ENCODE data around the gene BCAS3. TPM values are rescaled to one million over a fixed set of nuclear protein-coding genes. Genes with fewer than 3 reads are reported as not detected.
"Not testable (repeated sequence)": the region's sequence is repeated elsewhere in the genome, so short reads cannot be mapped to it uniquely, and the experiment has no call there.

Gene BCAS3
- total RNA-seq, 4 donors from 2014 or later, result 13.0 to 27.8 (median 20.7) TPM

DNA sequence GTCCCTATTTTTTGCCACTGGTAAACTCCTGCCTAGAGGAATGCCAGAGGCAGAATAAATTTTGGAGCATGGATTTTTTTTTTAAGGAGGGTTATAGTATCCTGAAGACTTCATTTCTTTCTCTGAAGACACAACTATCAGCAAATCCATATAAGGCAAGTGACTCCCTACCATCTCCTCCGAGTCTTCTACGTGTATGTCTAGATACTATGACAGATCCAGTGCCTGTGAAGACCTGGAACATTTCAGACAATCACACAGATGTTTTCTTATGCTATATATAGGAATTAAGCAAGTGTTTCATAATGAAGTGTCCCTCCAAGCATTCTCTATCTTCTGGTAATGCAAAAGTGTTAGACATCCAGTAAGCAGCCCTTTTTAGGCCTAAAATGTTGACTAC is 466.5 kb downstream of the BCAS3 start:
- Histone ChIP-seq H3K9me3 (no peaks in the 10 kb centered on the region), H3K4me1 (peaks cover 0 to 13% (median 5%) of the 10 kb centered on the region in 3 donors), H3K27me3 (no peaks in the 10 kb centered on the region), H3K4me3 (no peak overlapping the region), H3K36me3 (no peaks in the 10 kb centered on the region), H3K27ac (no peak overlapping the region)
- WGBS, 2 donors, result 66 to 86% methylated on average over 2 of the region's 2 CpGs
- no peak for DNase-seq
- TF ChIP-seq POLR2A (IDR thresholded peaks at IDR 0.05), result no peak
- TF ChIP-seq, protein P1, sequence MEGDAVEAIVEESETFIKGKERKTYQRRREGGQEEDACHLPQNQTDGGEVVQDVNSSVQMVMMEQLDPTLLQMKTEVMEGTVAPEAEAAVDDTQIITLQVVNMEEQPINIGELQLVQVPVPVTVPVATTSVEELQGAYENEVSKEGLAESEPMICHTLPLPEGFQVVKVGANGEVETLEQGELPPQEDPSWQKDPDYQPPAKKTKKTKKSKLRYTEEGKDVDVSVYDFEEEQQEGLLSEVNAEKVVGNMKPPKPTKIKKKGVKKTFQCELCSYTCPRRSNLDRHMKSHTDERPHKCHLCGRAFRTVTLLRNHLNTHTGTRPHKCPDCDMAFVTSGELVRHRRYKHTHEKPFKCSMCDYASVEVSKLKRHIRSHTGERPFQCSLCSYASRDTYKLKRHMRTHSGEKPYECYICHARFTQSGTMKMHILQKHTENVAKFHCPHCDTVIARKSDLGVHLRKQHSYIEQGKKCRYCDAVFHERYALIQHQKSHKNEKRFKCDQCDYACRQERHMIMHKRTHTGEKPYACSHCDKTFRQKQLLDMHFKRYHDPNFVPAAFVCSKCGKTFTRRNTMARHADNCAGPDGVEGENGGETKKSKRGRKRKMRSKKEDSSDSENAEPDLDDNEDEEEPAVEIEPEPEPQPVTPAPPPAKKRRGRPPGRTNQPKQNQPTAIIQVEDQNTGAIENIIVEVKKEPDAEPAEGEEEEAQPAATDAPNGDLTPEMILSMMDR (IDR thresholded peaks at IDR 0.05), result no peak
- intact Hi-C loops (cut with DNase I), result no loop called here

DNA sequence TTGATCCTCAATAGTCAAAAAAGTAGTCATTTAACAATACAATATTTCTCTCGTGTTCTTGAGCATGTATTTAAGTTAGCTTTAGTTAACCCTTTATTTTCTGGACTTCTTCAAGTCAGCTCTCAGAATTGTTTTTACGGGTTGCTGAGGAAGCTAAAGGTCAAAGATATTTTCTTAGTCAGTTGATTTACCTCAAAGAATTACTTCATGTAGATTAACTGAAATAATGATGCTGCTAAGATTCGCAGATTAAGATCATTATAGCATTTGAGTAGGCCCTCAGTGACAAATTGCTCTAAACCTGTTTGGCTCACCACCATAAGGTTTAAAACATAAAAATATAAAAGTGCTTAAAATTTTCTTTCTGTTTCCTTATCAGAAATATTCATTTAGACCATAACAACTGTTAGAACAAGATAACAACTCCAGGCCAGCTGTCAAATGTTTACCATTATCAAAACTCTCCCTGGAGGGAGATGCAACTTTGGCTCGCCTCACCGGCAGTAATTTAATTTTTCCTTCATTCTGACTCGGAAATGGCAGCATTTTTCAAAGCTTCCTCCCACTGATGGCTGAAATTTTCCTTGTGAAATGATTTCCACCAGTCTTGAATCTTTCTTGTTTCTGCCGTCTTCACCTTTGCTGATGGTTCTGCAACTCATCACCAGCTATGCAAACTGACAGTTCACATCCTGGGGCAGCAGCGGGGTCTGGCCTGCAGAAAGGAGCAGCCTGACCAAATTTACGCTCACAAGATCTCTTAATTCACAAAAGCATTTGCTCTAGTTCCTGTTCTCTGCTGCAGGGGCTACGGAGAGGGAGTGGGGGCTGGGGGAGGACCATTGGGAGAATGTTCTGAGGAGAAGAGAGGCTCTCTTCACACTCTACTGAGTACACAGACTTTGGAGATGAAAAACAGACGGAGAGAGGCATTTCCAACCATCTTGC is 467.2 kb downstream of the BCAS3 start:
- Histone ChIP-seq H3K27me3 (no peaks in the 10 kb centered on the region), H3K36me3 (no peaks in the 10 kb centered on the region), H3K9me3 (no peaks in the 10 kb centered on the region), H3K4me3 (no peak overlapping the region), H3K27ac (peak overlapping the region in 1 of 4 donors; percentile 30), H3K4me1 (peaks cover 0 to 15% (median 5%) of the 10 kb centered on the region in 3 donors)
- intact Hi-C loops (cut with DNase I), result no loop called here
- 72 to 76% methylated on average over 10 to 11 of the region's 11 CpGs for WGBS, 2 donors
- no peak for DNase-seq
- TF ChIP-seq, protein P1 (IDR thresholded peaks at IDR 0.05), result no peak
- TF ChIP-seq POLR2A (IDR thresholded peaks at IDR 0.05), result no peak

DNA sequence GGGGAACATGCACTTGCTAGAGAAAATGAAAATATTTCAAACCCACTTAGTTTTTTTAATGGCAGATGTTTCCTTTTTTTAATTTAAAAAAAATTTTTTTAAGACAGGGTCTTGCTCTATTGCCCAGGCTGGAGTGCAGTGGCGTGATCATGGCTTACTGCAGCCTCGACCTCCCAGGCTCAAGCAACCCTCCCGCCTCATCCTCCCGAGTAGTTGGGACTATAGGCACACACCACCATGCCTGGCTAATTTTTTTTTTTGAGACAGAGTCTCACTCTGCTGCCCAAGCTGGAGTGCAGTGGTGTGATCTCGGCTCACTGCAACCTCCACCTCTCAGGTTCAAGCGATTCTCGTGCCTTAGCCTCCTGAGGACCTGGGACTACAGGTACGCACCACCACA is 469.2 kb downstream of the BCAS3 start:
- intact Hi-C loops (cut with DNase I); H3K36me3 ChIP-seq; H3K9me3 ChIP-seq; H3K27me3 ChIP-seq; H3K27ac ChIP-seq; DNase-seq; H3K4me3 ChIP-seq: not testable (repeated sequence)
- WGBS, 2 donors, result 92 to 98% methylated on average over 8 of the region's 8 CpGs
- peaks cover 0 to 17% (median 5%) of the 10 kb centered on the region in 3 donors for H3K4me1 ChIP-seq

DNA sequence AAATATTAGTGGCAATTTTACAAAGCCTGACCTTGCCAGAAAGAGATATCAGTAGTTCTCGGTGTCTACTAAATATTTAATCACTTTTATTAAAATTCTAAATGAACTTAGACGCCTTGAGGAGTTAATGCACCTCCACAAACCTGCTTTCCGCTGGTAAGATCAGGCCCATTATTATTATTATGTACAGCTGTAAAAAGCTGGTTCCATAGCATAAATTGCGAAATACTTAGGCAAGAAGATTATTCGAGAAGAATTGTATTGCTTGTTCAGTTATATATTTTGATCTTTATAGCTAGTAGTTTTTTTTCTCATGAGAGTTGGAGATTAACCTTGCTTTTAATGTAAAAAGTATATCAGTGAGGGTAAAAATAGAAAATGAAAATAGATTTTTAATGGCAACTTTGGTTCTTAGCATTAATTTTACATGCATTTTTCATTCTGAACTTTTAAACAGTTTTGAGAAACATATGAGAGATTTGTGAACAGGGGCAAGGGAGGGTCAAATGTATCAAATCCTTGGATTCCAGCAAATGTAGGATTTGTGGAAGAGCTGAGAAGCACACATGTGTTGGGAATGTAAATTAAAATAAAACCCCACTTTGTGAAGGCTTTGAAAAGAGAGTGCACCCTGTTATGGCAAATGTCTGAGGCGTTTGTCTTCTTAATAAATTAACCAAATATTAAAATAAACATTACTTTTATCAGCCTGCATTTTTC is 471.6 kb downstream of the BCAS3 start:
- no peak overlapping the region for H3K27ac ChIP-seq
- H3K4me1 ChIP-seq, result peaks cover 0 to 17% (median 5%) of the 10 kb centered on the region in 3 donors
- H3K4me3 ChIP-seq, result no peak overlapping the region
- TF ChIP-seq, protein P1 (IDR thresholded peaks at IDR 0.05), result no peak
- no peak for TF ChIP-seq POLR2A (IDR thresholded peaks at IDR 0.05)
- intact Hi-C loops (cut with DNase I), result no loop called here
- WGBS, 2 donors, result 82 to 85% methylated on average over 6 of the region's 6 CpGs
- H3K36me3 ChIP-seq, result no peaks in the 10 kb centered on the region
- DNase-seq, result no peak
- H3K27me3 ChIP-seq, result no peaks in the 10 kb centered on the region
- H3K9me3 ChIP-seq, result no peaks in the 10 kb centered on the region

DNA sequence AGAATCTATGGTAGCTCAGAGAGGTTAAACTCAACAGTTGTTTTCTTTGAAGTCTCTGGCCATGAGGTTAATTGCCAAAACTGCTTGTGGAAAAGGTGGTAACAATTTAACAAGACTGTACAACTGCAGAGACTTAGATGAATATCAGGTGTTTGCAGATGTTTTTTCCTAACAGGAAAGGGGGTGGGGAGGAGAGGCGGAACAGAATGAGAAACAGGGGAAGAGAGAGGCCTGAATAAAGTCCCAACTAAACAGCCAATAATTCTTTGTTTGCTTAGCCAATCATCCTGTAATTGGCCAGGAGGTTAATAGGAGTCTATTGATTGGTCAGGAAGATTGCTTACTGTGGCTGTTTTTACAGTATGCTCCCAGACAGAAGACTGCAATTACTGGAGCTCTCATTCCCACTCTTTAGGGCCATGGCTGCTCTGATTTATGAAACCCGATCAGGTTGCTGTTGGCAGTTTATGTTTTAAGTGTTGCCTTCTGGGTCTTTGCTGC is 472.3 kb downstream of the BCAS3 start:
- Histone ChIP-seq H3K4me1 (peaks cover 0 to 13% (median 5%) of the 10 kb centered on the region in 3 donors), H3K27ac (no peak overlapping the region), H3K4me3 (no peak overlapping the region), H3K36me3 (no peaks in the 10 kb centered on the region), H3K27me3 (no peaks in the 10 kb centered on the region), H3K9me3 (no peaks in the 10 kb centered on the region)
- 73 to 85% methylated on average over 2 of the region's 2 CpGs for WGBS, 2 donors
- no peak for DNase-seq
- intact Hi-C loops (cut with DNase I), result no loop called here
- TF ChIP-seq POLR2A (IDR thresholded peaks at IDR 0.05), result no peak
- TF ChIP-seq, protein P1 (IDR thresholded peaks at IDR 0.05), result no peak
